Measurements from ENCODE around the gene HDAC4. TPM values are rescaled to one million over a fixed set of nuclear protein-coding genes. Genes with fewer than 3 reads are reported as not detected.
"Not testable (repeated sequence)": the region's sequence is repeated elsewhere in the genome, so short reads cannot be mapped to it uniquely, and the experiment has no call there.

HDAC4 gene
- polyA plus RNA-seq, 1 donor (not counting 4 experiments of a cell fraction or from before 2014, with no cell fraction given), result 2.9 TPM

DNA sequence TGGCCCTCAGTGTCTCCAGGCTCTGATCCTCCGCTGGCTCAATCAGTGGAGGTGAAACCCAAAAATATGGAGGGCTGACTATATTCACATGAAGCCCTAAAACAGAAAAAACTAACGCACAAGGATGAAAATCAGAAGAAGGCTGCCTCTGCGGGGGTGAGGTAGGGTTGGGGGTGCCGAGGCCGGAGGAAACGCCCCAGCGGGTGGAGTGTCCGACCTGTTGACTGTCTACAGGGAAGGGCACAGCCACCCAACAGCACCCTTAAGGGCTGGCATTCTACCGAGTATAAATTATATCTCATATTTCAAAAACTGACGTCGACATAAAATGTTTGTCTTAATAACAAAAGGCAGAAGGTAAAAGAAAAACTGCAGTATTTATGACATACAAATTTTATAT is 223.5 kb downstream of the HDAC4 start:
- H3K9me3 ChIP-seq (ENCODE audit: control insufficient read depth, low read depth, low read length), result no peaks in the 10 kb centered on the region
- H3K9me1 ChIP-seq (ENCODE audit: control insufficient read depth, extremely low read depth, insufficient read depth, low read length), result no peaks in the 10 kb centered on the region
- TF ChIP-seq, protein P1, sequence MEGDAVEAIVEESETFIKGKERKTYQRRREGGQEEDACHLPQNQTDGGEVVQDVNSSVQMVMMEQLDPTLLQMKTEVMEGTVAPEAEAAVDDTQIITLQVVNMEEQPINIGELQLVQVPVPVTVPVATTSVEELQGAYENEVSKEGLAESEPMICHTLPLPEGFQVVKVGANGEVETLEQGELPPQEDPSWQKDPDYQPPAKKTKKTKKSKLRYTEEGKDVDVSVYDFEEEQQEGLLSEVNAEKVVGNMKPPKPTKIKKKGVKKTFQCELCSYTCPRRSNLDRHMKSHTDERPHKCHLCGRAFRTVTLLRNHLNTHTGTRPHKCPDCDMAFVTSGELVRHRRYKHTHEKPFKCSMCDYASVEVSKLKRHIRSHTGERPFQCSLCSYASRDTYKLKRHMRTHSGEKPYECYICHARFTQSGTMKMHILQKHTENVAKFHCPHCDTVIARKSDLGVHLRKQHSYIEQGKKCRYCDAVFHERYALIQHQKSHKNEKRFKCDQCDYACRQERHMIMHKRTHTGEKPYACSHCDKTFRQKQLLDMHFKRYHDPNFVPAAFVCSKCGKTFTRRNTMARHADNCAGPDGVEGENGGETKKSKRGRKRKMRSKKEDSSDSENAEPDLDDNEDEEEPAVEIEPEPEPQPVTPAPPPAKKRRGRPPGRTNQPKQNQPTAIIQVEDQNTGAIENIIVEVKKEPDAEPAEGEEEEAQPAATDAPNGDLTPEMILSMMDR (optimal IDR thresholded peaks at IDR 0.05 in 1 of 3, IDR thresholded peaks at IDR 0.05 in 1 of 3, conservative IDR thresholded peaks at IDR 0.05 in 1 of 3; ENCODE audit: extremely low read depth in 1 of 3, insufficient read depth in 2 of 3, low read length in 3 of 3), result no peak
- no peak overlapping the region for H2AFZ ChIP-seq (ENCODE audit: control insufficient read depth, low read length)
- DNase-seq (ENCODE audit: low read depth, low spot score) (no peak), FAIRE-seq (no peak)
- H3K27me3 ChIP-seq (ENCODE audit: control insufficient read depth, extremely low read depth, insufficient read depth, low read length), result no peaks in the 10 kb centered on the region
- H3K4me2 ChIP-seq (ENCODE audit: control insufficient read depth, extremely low read depth, insufficient read depth, low read depth, low read length), result no peak overlapping the region
- H3K36me3 ChIP-seq (ENCODE audit: control insufficient read depth in 2 of 2, extremely low read depth in 1 of 2, insufficient read depth in 2 of 2, low read length in 2 of 2), result peaks cover 0 to 1% of the 10 kb centered on the region in 2 experiments
- no peaks in the 10 kb centered on the region for H3K79me2 ChIP-seq (ENCODE audit: control insufficient read depth, insufficient read depth, low read length)
- no peak overlapping the region for H3K9ac ChIP-seq (ENCODE audit: control insufficient read depth, extremely low read depth, insufficient read depth, low read length)
- no peak overlapping the region for H3K4me3 ChIP-seq (ENCODE audit: control insufficient read depth in 2 of 3, extremely low read depth in 1 of 3, insufficient read depth in 2 of 3, low read depth in 1 of 3, low read length in 3 of 3)
- H3K27ac ChIP-seq (ENCODE audit: control insufficient read depth, insufficient read depth, low read length), result no peak overlapping the region
- dilution Hi-C loops (cut with MboI; ENCODE audit: extremely low pct_ligation_motif_present, low sequenced_read_pairs), result no loop called here
- H3K4me1 ChIP-seq (ENCODE audit: control insufficient read depth, extremely low read depth, insufficient read depth, low read length), result no peaks in the 10 kb centered on the region
- H4K20me1 ChIP-seq (ENCODE audit: control insufficient read depth, extremely low read depth, insufficient read depth, low read length), result no peaks in the 10 kb centered on the region

DNA sequence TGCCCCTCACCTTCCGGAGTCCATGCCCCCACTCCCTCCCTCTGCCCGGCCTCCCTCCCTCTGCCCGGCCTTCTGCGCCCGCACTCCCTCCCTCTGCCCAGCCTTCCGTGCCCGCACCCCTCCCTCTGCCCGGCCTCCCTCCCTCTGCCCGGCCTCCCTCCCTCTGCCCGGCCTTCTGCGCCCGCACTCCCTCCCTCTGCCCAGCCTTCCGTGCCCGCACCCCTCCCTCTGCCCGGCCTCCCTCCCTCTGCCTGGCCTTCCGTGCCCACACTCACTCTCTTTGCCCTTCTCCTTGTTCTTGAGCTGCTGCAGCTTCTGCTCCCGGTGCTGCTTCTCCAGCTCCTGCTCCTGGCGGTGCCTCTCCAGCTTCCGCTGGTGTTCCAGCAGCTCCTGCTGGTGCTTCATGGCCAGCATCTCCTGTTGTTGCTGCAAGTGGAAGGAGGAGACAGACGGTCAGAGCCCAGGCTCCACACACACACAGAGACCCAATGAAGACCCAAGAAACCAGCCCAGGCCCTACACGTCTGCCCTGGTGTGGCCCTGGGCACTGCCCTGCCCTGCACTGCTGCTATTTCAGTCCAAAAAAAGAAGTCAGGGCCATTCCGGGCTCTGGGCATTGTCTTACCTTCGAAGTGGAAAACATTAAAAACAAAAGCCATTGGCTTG is 224.5 kb downstream of the HDAC4 start:
- H3K36me3 ChIP-seq (ENCODE audit: control insufficient read depth in 2 of 2, extremely low read depth in 1 of 2, insufficient read depth in 2 of 2, low read length in 2 of 2); FAIRE-seq: not testable (repeated sequence)

DNA sequence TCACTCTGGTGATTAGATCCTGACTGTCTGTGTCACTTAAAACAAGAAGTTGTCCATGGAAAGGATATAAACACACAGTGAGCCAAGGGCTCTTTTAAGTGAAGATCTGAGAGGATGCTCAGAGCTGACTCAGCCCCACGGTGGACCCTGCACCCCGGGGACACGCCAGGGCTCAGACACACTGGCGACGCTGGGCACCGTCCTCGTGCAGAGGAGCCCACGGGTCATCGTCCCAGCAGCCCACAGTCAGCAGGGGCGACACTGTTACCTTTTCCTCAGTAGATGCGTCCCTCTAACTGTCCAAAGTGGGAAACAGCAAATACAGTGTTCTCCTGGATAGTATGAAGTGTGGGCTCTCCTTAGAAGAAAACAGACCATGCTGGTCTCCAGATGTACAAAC is 225.6 kb downstream of the HDAC4 start:
- FAIRE-seq, result no peak
- H3K27me3 ChIP-seq (ENCODE audit: control insufficient read depth, extremely low read depth, insufficient read depth, low read length), result no peaks in the 10 kb centered on the region

More for the DNA sequence above, 224.5 kb downstream of the HDAC4 start:
- H3K9me3 ChIP-seq (ENCODE audit: control insufficient read depth, low read depth, low read length); H3K4me1 ChIP-seq (ENCODE audit: control insufficient read depth, extremely low read depth, insufficient read depth, low read length); dilution Hi-C loops (cut with MboI; ENCODE audit: extremely low pct_ligation_motif_present, low sequenced_read_pairs); H3K27me3 ChIP-seq (ENCODE audit: control insufficient read depth, extremely low read depth, insufficient read depth, low read length); H3K27ac ChIP-seq (ENCODE audit: control insufficient read depth, insufficient read depth, low read length); H4K20me1 ChIP-seq (ENCODE audit: control insufficient read depth, extremely low read depth, insufficient read depth, low read length); DNase-seq (ENCODE audit: low read depth, low spot score); H3K9me1 ChIP-seq (ENCODE audit: control insufficient read depth, extremely low read depth, insufficient read depth, low read length); H3K9ac ChIP-seq (ENCODE audit: control insufficient read depth, extremely low read depth, insufficient read depth, low read length); H3K79me2 ChIP-seq (ENCODE audit: control insufficient read depth, insufficient read depth, low read length); H3K4me3 ChIP-seq (ENCODE audit: control insufficient read depth in 2 of 3, extremely low read depth in 1 of 3, insufficient read depth in 2 of 3, low read depth in 1 of 3, low read length in 3 of 3); H2AFZ ChIP-seq (ENCODE audit: control insufficient read depth, low read length); H3K4me2 ChIP-seq (ENCODE audit: control insufficient read depth, extremely low read depth, insufficient read depth, low read depth, low read length): not testable (repeated sequence)

More for the DNA sequence above, 225.6 kb downstream of the HDAC4 start:
- Histone ChIP-seq H3K4me1 (ENCODE audit: control insufficient read depth, extremely low read depth, insufficient read depth, low read length) (no peaks in the 10 kb centered on the region), H2AFZ (ENCODE audit: control insufficient read depth, low read length) (no peak overlapping the region), H3K9me3 (ENCODE audit: control insufficient read depth, low read depth, low read length) (no peaks in the 10 kb centered on the region), H3K27ac (ENCODE audit: control insufficient read depth, insufficient read depth, low read length) (no peak overlapping the region), H3K4me3 (ENCODE audit: control insufficient read depth in 2 of 3, extremely low read depth in 1 of 3, insufficient read depth in 2 of 3, low read depth in 1 of 3, low read length in 3 of 3) (no peak overlapping the region), H3K9ac (ENCODE audit: control insufficient read depth, extremely low read depth, insufficient read depth, low read length) (no peak overlapping the region), H3K79me2 (ENCODE audit: control insufficient read depth, insufficient read depth, low read length) (no peaks in the 10 kb centered on the region), H3K36me3 (ENCODE audit: control insufficient read depth in 2 of 2, extremely low read depth in 1 of 2, insufficient read depth in 2 of 2, low read length in 2 of 2) (peaks cover 0 to 1% of the 10 kb centered on the region in 2 experiments), H3K9me1 (ENCODE audit: control insufficient read depth, extremely low read depth, insufficient read depth, low read length) (no peaks in the 10 kb centered on the region), H4K20me1 (ENCODE audit: control insufficient read depth, extremely low read depth, insufficient read depth, low read length) (no peaks in the 10 kb centered on the region), H3K4me2 (ENCODE audit: control insufficient read depth, extremely low read depth, insufficient read depth, low read depth, low read length) (no peak overlapping the region)
- TF ChIP-seq, protein P1 (optimal IDR thresholded peaks at IDR 0.05 in 1 of 3, IDR thresholded peaks at IDR 0.05 in 1 of 3, conservative IDR thresholded peaks at IDR 0.05 in 1 of 3; ENCODE audit: extremely low read depth in 1 of 3, insufficient read depth in 2 of 3, low read length in 3 of 3), result no peak
- no peak for TF ChIP-seq EZH2 (IDR thresholded peaks at IDR 0.05; ENCODE audit: low read length)
- dilution Hi-C loops (cut with MboI; ENCODE audit: extremely low pct_ligation_motif_present, low sequenced_read_pairs), result no loop called here
- DNase-seq (ENCODE audit: low read depth, low spot score), result no peak
